CD4-positive, alpha-beta T cell (primary cell): ENCODE measurements around the gene BSCL2. TPM values are rescaled to one million over a fixed set of nuclear protein-coding genes. Genes with fewer than 3 reads are reported as not detected.

ENCODE experiments used
- ATAC-seq: fragments of 200-7000 bp; cut with Tn5 transposase; one replicate; pipeline ENCODE4 v1.10.0; 2022; ENCODE audit warnings: mild to moderate bottlenecking; ENCODE audit not compliant: poor library complexity
- CTCF ChIA-PET: fragments of 350-600 bp; sonication (Branson Sonifier 250); formaldehyde crosslinking; loops from one replicate; lab custom pipeline; 2021; ENCODE audit warnings: antibody characterized with exemption, inconsistent platforms; lab: Charles Lee
- POLR2A ChIA-PET: fragments of 350-600 bp; sonication (Branson Sonifier 250); formaldehyde crosslinking; loops from one replicate; lab custom pipeline; 2021; ENCODE audit warnings: antibody characterized with exemption, inconsistent platforms; lab: Charles Lee
- DNase-seq, 14 experiments: peaks; one replicate each; pipeline ENCODE4 v3.0.0-alpha.2; 2013 to 2020; ENCODE audit warnings: mixed read lengths in 2 of 14
- H3K27ac ChIP-seq, 2 donors: one replicate each; pipeline versions ENCODE4 v1.5.1 to v1.7.0; 2013; ENCODE audit warnings: low read length in 2 of 2, low read depth in 1 of 2, mild to moderate bottlenecking in 1 of 2
- H3K27me3 ChIP-seq, 2 experiments: 1 replicate in 1 of 2; 2 replicates in 1 of 2; pipeline versions ENCODE4 v1.6.1 to v1.7.0; 2013; ENCODE audit warnings: low read length in 2 of 2, control low read depth in 1 of 2, mild to moderate bottlenecking in 1 of 2, moderate library complexity in 1 of 2; ENCODE audit not compliant: insufficient read depth in 2 of 2, control insufficient read depth in 1 of 2
- H3K36me3 ChIP-seq: one replicate; pipeline ENCODE4 v1.6.1; 2013; ENCODE audit warnings: low read length, control low read depth; ENCODE audit not compliant: insufficient read depth
- H3K4me1 ChIP-seq: one replicate; pipeline ENCODE4 v1.6.1; 2013; ENCODE audit warnings: low read length, control low read depth; ENCODE audit not compliant: insufficient read depth
- H3K4me3 ChIP-seq: one replicate; pipeline ENCODE4 v1.5.1; 2013; ENCODE audit warnings: mild to moderate bottlenecking, low read length, moderate library complexity
- H3K9me3 ChIP-seq, 2 experiments: 1 replicate in 1 of 2; 2 replicates in 1 of 2; pipeline versions ENCODE4 v1.6.1 to v1.7.0; 2013; ENCODE audit warnings: low read length in 2 of 2, mild to moderate bottlenecking in 2 of 2, control low read depth in 1 of 2, moderate library complexity in 1 of 2; ENCODE audit not compliant: control insufficient read depth in 1 of 2, insufficient read depth in 1 of 2
- H3K27ac Mint-ChIP-seq: one replicate; pipeline ENCODE4 v1.8.0; 2020; ENCODE audit warnings: mixed read lengths
- H3K27me3 Mint-ChIP-seq: one replicate; pipeline ENCODE4 v1.8.0; 2021; ENCODE audit warnings: mixed read lengths
- H3K36me3 Mint-ChIP-seq: one replicate; pipeline ENCODE4 v1.8.0; 2021; ENCODE audit warnings: low read depth, mixed read lengths
- H3K4me1 Mint-ChIP-seq: one replicate; pipeline ENCODE4 v1.8.0; 2021; ENCODE audit warnings: low read depth, mixed read lengths
- H3K4me3 Mint-ChIP-seq: one replicate; pipeline ENCODE4 v1.8.0; 2020; ENCODE audit warnings: mild to moderate bottlenecking, mixed read lengths
- H3K9me3 Mint-ChIP-seq: one replicate; pipeline ENCODE4 v1.8.0; 2020; ENCODE audit warnings: mixed read lengths
- CTCF ChIP-seq: fragments of 200-600 bp; IDR thresholded peaks from one replicate; pipeline ENCODE4 v1.8.0; 2022; ENCODE audit warnings: antibody characterized with exemption, mild to moderate bottlenecking
- intact Hi-C, 2 experiments: fragments of 100-400 bp; cut with DNase I in 1 of 2; cut with micrococcal nuclease in 1 of 2; formaldehyde crosslinking; loops; one replicate each; pipeline versions ENCODE4 v1.15.1 to v1.9.0; 2023 to 2025; cut with DNase I, micrococcal nuclease
- total RNA-seq, 174 experiments: library from RNA in 2 of 174; stranded (reverse) in 2 of 174; gene quantifications; one replicate each; pipeline ENCODE4 v1.2.3 and lab custom pipeline; 2021 to 2026

BSCL2 gene
- total RNA-seq, 2 experiments from 2014 or later = 17.1 to 20.0 TPM

- no peak overlapping the region for H3K27ac Mint-ChIP-seq
- intact Hi-C loops = no loop called here
- no peaks in the 10 kb centered on the region for H3K9me3 Mint-ChIP-seq
- Histone ChIP-seq H3K9me3 (peaks cover 0 to 6% of the 10 kb centered on the region in 2 experiments), H3K36me3 (peaks cover 24% of the 10 kb centered on the region), H3K27me3 (peaks cover 10 to 11% of the 10 kb centered on the region in 2 experiments), H3K27ac (no peak overlapping the region), H3K4me1 (no peaks in the 10 kb centered on the region), H3K4me3 (no peak overlapping the region)
- TF ChIP-seq CTCF = no peak
- peaks cover 11% of the 10 kb centered on the region for H3K27me3 Mint-ChIP-seq
- CTCF ChIA-PET = interaction anchor here (0.9 kb wide), 1 partner anchor 8 kb away, joined by 4 read pairs; no protein-coding TSS in a partner anchor
- peaks cover 22% of the 10 kb centered on the region for H3K36me3 Mint-ChIP-seq
- ATAC-seq (no peak), DNase-seq (no peak)
- POLR2A ChIA-PET = interaction anchor here (1.0 to 1.6 kb wide), 2 partner anchors 18 to 23 kb away, joined by 3 to 5 read pairs; partner anchors contain the start of genes C11orf98 and CSKMT
- no peak overlapping the region for H3K4me3 Mint-ChIP-seq
- no peaks in the 10 kb centered on the region for H3K4me1 Mint-ChIP-seq
These were observed 18.7 kb downstream of the BSCL2 start for GRCh38 chr11:62688491-62688890.

- H3K36me3 ChIP-seq = peaks cover 21% of the 10 kb centered on the region
- TF ChIP-seq CTCF = no peak
- no peaks in the 10 kb centered on the region for H3K4me1 Mint-ChIP-seq
- no peaks in the 10 kb centered on the region for H3K4me1 ChIP-seq
- peaks cover 10 to 11% of the 10 kb centered on the region in 2 experiments for H3K27me3 ChIP-seq
- CTCF ChIA-PET = no interaction called here
- H3K27ac Mint-ChIP-seq = no peak overlapping the region
- ATAC-seq (no peak), DNase-seq (no peak)
- H3K27me3 Mint-ChIP-seq = peaks cover 11% of the 10 kb centered on the region
- no peak overlapping the region for H3K4me3 ChIP-seq
- H3K27ac ChIP-seq = no peak overlapping the region
- POLR2A ChIA-PET = interaction anchor here (1.0 to 1.6 kb wide), 3 partner anchors 18 to 35 kb away, joined by 3 to 5 read pairs (median 3); partner anchors contain the start of genes C11orf98, CSKMT and INTS5
- intact Hi-C loops = no loop called here
- H3K4me3 Mint-ChIP-seq = no peak overlapping the region
- H3K36me3 Mint-ChIP-seq = peaks cover 19% of the 10 kb centered on the region
- peaks cover 0 to 6% of the 10 kb centered on the region in 2 experiments for H3K9me3 ChIP-seq
- H3K9me3 Mint-ChIP-seq = no peaks in the 10 kb centered on the region
These were observed 19.5 kb downstream of the BSCL2 start for GRCh38 chr11:62687508-62688396.

- ChIA-PET CTCF (interaction anchor here (2.7 kb wide), 1 partner anchor 11 kb away, joined by 8 read pairs; the partner anchor contains the start of genes LBHD1 and UQCC3), POLR2A (no interaction called here)
These were observed 24.7 kb downstream of the BSCL2 start for GRCh38 chr11:62682518-62682917.

More at GRCh38 chr11:62682518-62682917, 24.7 kb downstream of the BSCL2 start:
- Mint-ChIP-seq H3K4me1 (peaks cover 23% of the 10 kb centered on the region), H3K4me3 (no peak overlapping the region), H3K27ac (no peak overlapping the region), H3K9me3 (no peaks in the 10 kb centered on the region), H3K27me3 (peaks cover 7% of the 10 kb centered on the region), H3K36me3 (peaks cover 18% of the 10 kb centered on the region)
- no peak for ATAC-seq
- Histone ChIP-seq H3K4me3 (no peak overlapping the region), H3K27ac (no peak overlapping the region), H3K27me3 (peaks cover 5 to 6% of the 10 kb centered on the region in 2 experiments), H3K4me1 (peaks cover 23% of the 10 kb centered on the region), H3K9me3 (no peaks in the 10 kb centered on the region), H3K36me3 (peaks cover 8% of the 10 kb centered on the region)
- intact Hi-C loops = no loop called here
- no peak for DNase-seq
- TF ChIP-seq CTCF = no peak
